ENCODE measurements around the gene XPO4. TPM values are rescaled to one million over a fixed set of nuclear protein-coding genes. Genes with fewer than 3 reads are reported as not detected.
"Not testable (repeated sequence)": the region's sequence is repeated elsewhere in the genome, so short reads cannot be mapped to it uniquely, and the experiment has no call there.

XPO4 gene
- 22.8 and 23.7 TPM in 2 replicates for total RNA-seq
- long read RNA-seq, full-length matches to known transcripts = 10 of 41 reads
- long read RNA-seq, partial matches to known transcripts = 14 of 41 reads
- long read RNA-seq, other reads (novel, unspliced or antisense) = 17 of 41 reads

- no peak for TF ChIP-seq CTCF (IDR thresholded peaks at IDR 0.05; ENCODE audit: unreplicated experiment)
- H3K27me3 Mint-ChIP-seq = no peaks in the 10 kb centered on the region
- peak within 1 kb of the TSS; percentile 93 for H3K4me3 Mint-ChIP-seq (ENCODE audit: low read depth)
- H3K4me1 Mint-ChIP-seq (ENCODE audit: low read depth) = peaks cover 10% of the 10 kb centered on the region
- H3K27ac Mint-ChIP-seq = peak within 1 kb of the TSS; percentile 97
- H3K9me3 Mint-ChIP-seq (ENCODE audit: low read depth) = no peaks in the 10 kb centered on the region
- no peaks in the 10 kb centered on the region for H3K36me3 Mint-ChIP-seq (ENCODE audit: insufficient read depth)
- peak; percentile 72 for DNase-seq (ENCODE audit: low spot score, unreplicated experiment)
Observed at GRCh38 chr13:20902438-20903163, at the start of gene XPO4. Gene XPO4, minus strand, starts transcription at chr13:20902746. Its CDS starts 8 bp downstream, at chr13:20902738.

GRCh38 chr13:20948001-20948400 is 45.5 kb upstream of the XPO4 start:
- H3K27me3 Mint-ChIP-seq = peaks cover 48% of the 10 kb centered on the region
- not testable (repeated sequence) for H3K4me1 Mint-ChIP-seq (ENCODE audit: low read depth)

GRCh38 chr13:20945952-20946383 is 43.4 kb upstream of the XPO4 start:
- Mint-ChIP-seq H3K4me1 (ENCODE audit: low read depth) (no peaks in the 10 kb centered on the region), H3K27ac (no peak overlapping the region)
- no peak for DNase-seq (ENCODE audit: low spot score, unreplicated experiment)

More at GRCh38 chr13:20948001-20948400, 45.5 kb upstream of the XPO4 start:
- H3K4me3 Mint-ChIP-seq (ENCODE audit: low read depth); H3K9me3 Mint-ChIP-seq (ENCODE audit: low read depth); H3K27ac Mint-ChIP-seq; DNase-seq (ENCODE audit: low spot score, unreplicated experiment); H3K36me3 Mint-ChIP-seq (ENCODE audit: insufficient read depth): not testable (repeated sequence)

GRCh38 chr13:20942938-20943559 is 40.5 kb upstream of the XPO4 start:
- Mint-ChIP-seq H3K4me3 (ENCODE audit: low read depth) (no peak overlapping the region), H3K27ac (no peak overlapping the region), H3K4me1 (ENCODE audit: low read depth) (peaks cover 6% of the 10 kb centered on the region), H3K27me3 (peaks cover 29% of the 10 kb centered on the region), H3K9me3 (ENCODE audit: low read depth) (no peaks in the 10 kb centered on the region), H3K36me3 (ENCODE audit: insufficient read depth) (no peaks in the 10 kb centered on the region)
- no peak for TF ChIP-seq CTCF (IDR thresholded peaks at IDR 0.05; ENCODE audit: unreplicated experiment)
- DNase-seq (ENCODE audit: low spot score, unreplicated experiment) = no peak

More at GRCh38 chr13:20945952-20946383, 43.4 kb upstream of the XPO4 start:
- Mint-ChIP-seq H3K9me3 (ENCODE audit: low read depth) (peaks cover 4% of the 10 kb centered on the region), H3K4me3 (ENCODE audit: low read depth) (peak overlapping the region; percentile 44), H3K36me3 (ENCODE audit: insufficient read depth) (no peaks in the 10 kb centered on the region), H3K27me3 (peaks cover 40% of the 10 kb centered on the region)
- no peak for TF ChIP-seq CTCF (IDR thresholded peaks at IDR 0.05; ENCODE audit: unreplicated experiment)

DNA sequence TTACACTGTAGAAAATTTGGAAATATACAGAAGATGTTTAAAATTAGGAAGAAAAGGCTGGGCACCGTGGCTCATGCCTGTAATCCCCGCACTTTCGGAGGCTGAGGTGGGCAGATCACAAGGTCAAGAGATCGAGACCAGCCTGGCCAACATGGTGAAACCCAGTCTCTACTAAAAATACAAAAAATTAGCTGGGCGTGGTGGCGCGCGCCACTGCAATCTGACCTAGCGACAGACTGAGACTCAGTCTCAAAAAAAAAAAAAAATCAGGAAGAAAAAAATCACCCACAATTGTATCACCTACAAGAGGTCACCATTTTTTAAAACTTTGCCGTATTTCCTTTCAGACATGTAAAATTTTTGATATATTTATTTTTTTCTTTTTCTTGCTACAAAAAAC is 38.0 kb upstream of the XPO4 start:
- H3K9me3 Mint-ChIP-seq (ENCODE audit: low read depth); H3K4me3 Mint-ChIP-seq (ENCODE audit: low read depth); H3K27ac Mint-ChIP-seq; H3K36me3 Mint-ChIP-seq (ENCODE audit: insufficient read depth); DNase-seq (ENCODE audit: low spot score, unreplicated experiment); H3K4me1 Mint-ChIP-seq (ENCODE audit: low read depth): not testable (repeated sequence)
- H3K27me3 Mint-ChIP-seq = peaks cover 11% of the 10 kb centered on the region

- Mint-ChIP-seq H3K27me3 (peaks cover 7% of the 10 kb centered on the region), H3K36me3 (ENCODE audit: insufficient read depth) (no peaks in the 10 kb centered on the region), H3K27ac (no peak overlapping the region), H3K4me1 (ENCODE audit: low read depth) (peaks cover 6% of the 10 kb centered on the region), H3K9me3 (ENCODE audit: low read depth) (no peaks in the 10 kb centered on the region), H3K4me3 (ENCODE audit: low read depth) (no peak overlapping the region)
- no peak for TF ChIP-seq CTCF (IDR thresholded peaks at IDR 0.05; ENCODE audit: unreplicated experiment)
- no peak for DNase-seq (ENCODE audit: low spot score, unreplicated experiment)
Observed at GRCh38 chr13:20940083-20940482, 37.5 kb upstream of the XPO4 start.

All from progenitor cell of endocrine pancreas (in vitro differentiated cells).